HepG2 (cell line): ENCODE measurements around the gene HECTD4. TPM values are rescaled to one million over a fixed set of nuclear protein-coding genes. Genes with fewer than 3 reads are reported as not detected.

ENCODE experiments used
- ATAC-seq: fragments of 200-7000 bp; cut with Tn5 transposase; 3 replicates; pipeline ENCODE4 v1.9.1; 2020; ENCODE audit warnings: mild to moderate bottlenecking, moderate library complexity
- BruUV-seq: library from RNA; stranded (reverse); fragments of 400-500 nt; replicated peaks from 2 replicates; lab custom pipeline; 2021; lab: Mats Ljungman, UMichigan
- CTCF ChIA-PET: fragments of 300-600 bp; formaldehyde crosslinking; extraction: SDS; loops from one replicate; lab custom pipeline; 2021; ENCODE audit warnings: low total read pairs, inconsistent platforms, low intra/inter-chr PET ratio; lab: Yijun Ruan, JAX
- POLR2A ChIA-PET: fragments of 350-600 bp; sonication (Branson Sonifier 250); formaldehyde crosslinking; loops from one replicate; lab custom pipeline; 2020; ENCODE audit warnings: antibody characterized with exemption, inconsistent platforms; lab: Yijun Ruan, JAX
- DNase-seq: peaks from one replicate; pipeline ENCODE4 v3.0.0-alpha.2; 2015; ENCODE audit warnings: low spot score
- FAIRE-seq: peaks from 3 replicates; lab custom pipeline; 2011; peaks lifted over from hg19 to GRCh38; lab: Jason Lieb, UNC
- H2AFZ ChIP-seq: one replicate; pipeline ENCODE4 v1.6.1; 2011; ENCODE audit warnings: low read length, inconsistent platforms
- H3K27ac ChIP-seq: fragments of 300-600 bp; 3 replicates; pipeline ENCODE4 v1.8.0; 2011; ENCODE audit warnings: mixed run types, mild to moderate bottlenecking, mixed read lengths, low read length, inconsistent platforms; ENCODE audit not compliant: insufficient read depth; ENCODE audit errors: extremely low read length
- H3K27me3 ChIP-seq, 2 experiments: fragments of 200-600 bp in 1 of 2; 2 replicates in 1 of 2; 3 replicates in 1 of 2; pipeline versions ENCODE4 v1.6.0 to v1.8.0; 2011; ENCODE audit warnings: low read length in 2 of 2, mild to moderate bottlenecking in 2 of 2, moderate library complexity in 2 of 2, inconsistent platforms in 1 of 2; ENCODE audit not compliant: insufficient read depth in 2 of 2, control insufficient read depth in 1 of 2
- H3K36me3 ChIP-seq, 2 experiments: fragments of 200-600 bp in 1 of 2; replicated peaks in 1 of 2; 2 replicates in 1 of 2; 3 replicates in 1 of 2; pipeline versions ENCODE4 v1.5.1 to v1.8.0; 2011; ENCODE audit warnings: low read length in 2 of 2, inconsistent platforms in 1 of 2; ENCODE audit not compliant: insufficient read depth in 2 of 2, control insufficient read depth in 1 of 2
- H3K4me1 ChIP-seq: 2 replicates; pipeline ENCODE4 v1.5.1; 2012; ENCODE audit warnings: low read length, inconsistent platforms; ENCODE audit not compliant: insufficient read depth
- H3K4me2 ChIP-seq: 2 replicates; pipeline ENCODE4 v1.6.0; 2011; ENCODE audit warnings: low read depth, low read length, inconsistent platforms
- H3K4me3 ChIP-seq, 3 experiments: fragments of 200-600 bp in 1 of 3; sonication (generic), shearing (Covaris generic) in 1 of 3; replicated peaks in 1 of 3; 2 replicates each; pipeline ENCODE4 v1.5.1; 2011 to 2016; ENCODE audit warnings: low read length in 3 of 3, inconsistent platforms in 2 of 3, low read depth in 2 of 3, mild to moderate bottlenecking in 2 of 3, control low read depth in 1 of 3, mixed read lengths in 1 of 3; ENCODE audit not compliant: insufficient read depth in 1 of 3
- H3K79me2 ChIP-seq: one replicate; pipeline ENCODE4 v1.6.1; 2011; ENCODE audit warnings: low read length, inconsistent platforms; ENCODE audit not compliant: insufficient read depth
- H3K9ac ChIP-seq: 2 replicates; pipeline ENCODE4 v1.6.0; 2011; ENCODE audit warnings: mild to moderate bottlenecking, low read depth, low read length, inconsistent platforms; ENCODE audit not compliant: insufficient read depth
- H3K9me3 ChIP-seq: 2 replicates; pipeline ENCODE4 v1.5.1; 2012; ENCODE audit warnings: mild to moderate bottlenecking, low read length
- H4K20me1 ChIP-seq: 2 replicates; pipeline ENCODE4 v1.6.0; 2011; ENCODE audit warnings: inconsistent platforms, mild to moderate bottlenecking, low read length, moderate library complexity; ENCODE audit not compliant: insufficient read depth
- ATF7-NPFF ChIP-seq: sonication (generic); formaldehyde crosslinking; IDR thresholded peaks from 2 replicates; pipeline ENCODE4 v1.8.1; 2023; ENCODE audit warnings: mild to moderate bottlenecking, low read depth, missing genetic modification reagents, moderate library complexity
- ELF3 ChIP-seq: IDR thresholded peaks from 2 replicates; pipeline ENCODE4 v1.6.1; 2016; ENCODE audit warnings: missing genetic modification reagents, missing compliant biosample characterization
- HIVEP1 ChIP-seq: sonication (generic); formaldehyde crosslinking; IDR thresholded peaks from 2 replicates; pipeline ENCODE4 v1.4.0; 2020; ENCODE audit warnings: mild to moderate bottlenecking, missing genetic modification reagents
- HNRNPK ChIP-seq: fragments of 200-400 bp; formaldehyde crosslinking; IDR thresholded peaks from 2 replicates; pipeline ENCODE4 v1.6.1; 2018; ENCODE audit warnings: low read length, low read depth, moderate library complexity, mild to moderate bottlenecking; ENCODE audit not compliant: poor library complexity, severe bottlenecking
- IKZF4 ChIP-seq: sonication (generic); formaldehyde crosslinking; IDR thresholded peaks from 2 replicates; pipeline ENCODE4 v1.5.1; 2020; ENCODE audit warnings: borderline replicate concordance, mild to moderate bottlenecking, low read depth, missing genetic modification reagents; ENCODE audit errors: not compliant biosample characterization
- RAD21 ChIP-seq: fragments of 450-650 bp; formaldehyde crosslinking; IDR thresholded peaks from 2 replicates; pipeline ENCODE4 v1.5.0; 2020; ENCODE audit warnings: mild to moderate bottlenecking
- RARG ChIP-seq: sonication (generic); formaldehyde crosslinking; IDR thresholded peaks from 2 replicates; pipeline ENCODE4 v1.4.0; 2020; ENCODE audit warnings: low read depth, mild to moderate bottlenecking, missing genetic modification reagents
- SP140L ChIP-seq: sonication (generic); formaldehyde crosslinking; IDR thresholded peaks from 2 replicates; pipeline ENCODE4 v1.4.0; 2020; ENCODE audit warnings: missing genetic modification reagents, borderline replicate concordance
- SYNCRIP ChIP-seq: fragments of 200-400 bp; formaldehyde crosslinking; IDR thresholded peaks from 2 replicates; pipeline ENCODE4 v1.6.1; 2018; ENCODE audit warnings: mild to moderate bottlenecking, low read depth, low read length; ENCODE audit not compliant: insufficient read depth
- ZFAT ChIP-seq: sonication (generic); formaldehyde crosslinking; conservative IDR thresholded peaks from 2 replicates; pipeline ENCODE4 v1.8.1; 2023; ENCODE audit warnings: missing genetic modification reagents, inconsistent platforms
- ZNF24 ChIP-seq: fragments of 450-650 bp; IDR thresholded peaks from 2 replicates; pipeline ENCODE4 v1.6.1; 2017; ENCODE audit warnings: antibody characterized with exemption, mild to moderate bottlenecking
- ZNF382 ChIP-seq: sonication (generic); formaldehyde crosslinking; IDR thresholded peaks from 2 replicates; pipeline ENCODE4 v1.5.0; 2020; ENCODE audit warnings: missing genetic modification reagents, mild to moderate bottlenecking, borderline replicate concordance
- ZNF557 ChIP-seq: sonication (generic); formaldehyde crosslinking; IDR thresholded peaks from 2 replicates; pipeline ENCODE4 v1.4.0; 2020; ENCODE audit warnings: missing genetic modification reagents
- ZNF629 ChIP-seq: sonication (generic); formaldehyde crosslinking; conservative IDR thresholded peaks from 2 replicates; pipeline ENCODE4 v1.5.0; 2020; ENCODE audit warnings: missing genetic modification reagents
- ZNF644 ChIP-seq: IDR thresholded peaks from 2 replicates; pipeline ENCODE4 v1.6.1; 2016; ENCODE audit warnings: low read depth
- ZNF766 ChIP-seq: sonication (generic); formaldehyde crosslinking; IDR thresholded peaks from 2 replicates; pipeline ENCODE4 v1.5.0; 2020; ENCODE audit warnings: missing genetic modification reagents, borderline replicate concordance
- ZNF841 ChIP-seq: sonication (generic); formaldehyde crosslinking; IDR thresholded peaks from 2 replicates; pipeline ENCODE4 v1.8.1; 2023; ENCODE audit warnings: missing genetic modification reagents, borderline replicate concordance
- WGBS: methylation state at CpG from one replicate; pipeline ENCODE4 v1.1.6; 2017; ENCODE audit warnings: low lambda C conversion rate; 5-methylcytosine and 5-hydroxymethylcytosine counted together
- in situ Hi-C: cut with HindIII; loops from 2 replicates; pipeline ENCODE4 v1.10.0; 2017; ENCODE audit warnings: low pct_unique_long_range_greater_than_20kb; ENCODE audit not compliant: extremely low pct_ligation_motif_present
- intact Hi-C: fragments of 100-400 bp; cut with micrococcal nuclease; formaldehyde crosslinking; loops from one replicate; pipeline ENCODE4 v1.10.0; 2022; ENCODE audit not compliant: unreplicated experiment
- polyA plus RNA-seq, 8 experiments: library from polyadenylated mRNA; depleted of rRNA in 3 of 8; stranded (reverse) in 7 of 8; unstranded in 1 of 8; fragments of >200 nt; fragmentation: Illumina TruSeq in 4 of 8; extraction: Trizol in 4 of 8; gene quantifications; 2 replicates each; pipeline versions ENCODE4 v1.2.1 to v1.2.3, GENCODE V29; 2011 to 2016; ENCODE audit warnings: low read depth in 4 of 8, missing spikeins in 1 of 8, mixed read lengths in 1 of 8; ENCODE audit not compliant: insufficient read depth in 1 of 8
- total RNA-seq, 5 experiments: library from RNA; depleted of rRNA; stranded (reverse); fragments of >200 nt; fragmentation: Illumina TruSeq; extraction: Trizol; gene quantifications; 2 replicates each; pipeline ENCODE4 v1.2.3, GENCODE V29; 2016; ENCODE audit warnings: low read depth in 1 of 5
- TF ChIP-seq, protein P1 (sequence below): IDR thresholded peaks from 2 replicates; pipeline ENCODE4 v1.6.1; 2016; ENCODE audit warnings: low read depth, control low read depth
- TF ChIP-seq, protein P2 (sequence below): sonication (generic); formaldehyde crosslinking; IDR thresholded peaks from 2 replicates; pipeline ENCODE4 v1.5.0; 2020; ENCODE audit warnings: missing genetic modification reagents
- TF ChIP-seq, protein P3 (sequence below): sonication (generic); formaldehyde crosslinking; IDR thresholded peaks from 2 replicates; pipeline ENCODE4 v1.4.0; 2020; ENCODE audit warnings: missing genetic modification reagents

HECTD4 gene
- total and polyA plus RNA-seq, 2 of the 13 experiments (the other 11 are each of a cell fraction or from before 2014, with no cell fraction given) = 9.0 to 11.4 TPM

DNA sequence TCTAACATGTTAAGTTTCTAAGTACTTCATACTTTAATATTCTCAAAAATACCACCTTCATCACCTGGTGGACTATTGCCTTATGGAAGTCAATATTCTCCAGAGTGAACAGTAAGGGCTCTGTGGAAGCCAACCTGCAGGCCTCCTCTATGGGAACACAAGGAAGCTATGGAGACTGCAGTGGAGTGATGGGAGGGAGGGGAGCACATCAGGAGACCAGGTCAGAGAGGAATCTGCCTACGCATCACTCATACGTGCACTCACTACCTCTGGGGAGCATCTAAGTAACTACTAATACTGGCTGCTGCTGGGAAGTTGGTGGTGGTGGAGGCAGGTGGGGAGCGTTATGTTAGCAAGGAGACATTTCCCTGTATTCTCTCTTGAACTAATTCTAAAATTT, 19.9 kb downstream of the HECTD4 start:
- Histone ChIP-seq H4K20me1 (peaks cover 11% of the 10 kb centered on the region; the same call in 1 of the 2 replicates), H3K9me3 (no peaks in the 10 kb centered on the region), H3K4me1 (peaks cover 14% of the 10 kb centered on the region), H3K36me3 (no peaks in the 10 kb centered on the region; a peak in 1 of 5 replicates), H3K9ac (no peak overlapping the region), H3K27ac (no peak overlapping the region), H3K4me3 (no peak overlapping the region), H2AFZ (no peak overlapping the region), H3K79me2 (peaks cover 2% of the 10 kb centered on the region), H3K27me3 (no peaks in the 10 kb centered on the region; a peak in 1 of 5 replicates), H3K4me2 (no peak overlapping the region)
- TF ChIP-seq ZNF382 (CRISPR knock-in tag) = no peak
- TF ChIP-seq ZNF841 (CRISPR knock-in tag) = no peak
- TF ChIP-seq HNRNPK = no peak
- no peak for TF ChIP-seq ATF7-NPFF (CRISPR knock-in tag)
- no peak for TF ChIP-seq ZNF557 (CRISPR knock-in tag)
- no peak for TF ChIP-seq SP140L
- no peak for TF ChIP-seq RARG (CRISPR knock-in tag)
- TF ChIP-seq IKZF4 (CRISPR knock-in tag) = no peak
- no peak for TF ChIP-seq ZNF24
- no peak for TF ChIP-seq ELF3 (CRISPR knock-in tag)
- TF ChIP-seq HIVEP1 (CRISPR knock-in tag) = no peak
- no peak for TF ChIP-seq ZFAT (CRISPR knock-in tag)
- TF ChIP-seq ZNF629 = no peak
- no peak for TF ChIP-seq ZNF644 (CRISPR knock-in tag)
- TF ChIP-seq, protein P1, sequence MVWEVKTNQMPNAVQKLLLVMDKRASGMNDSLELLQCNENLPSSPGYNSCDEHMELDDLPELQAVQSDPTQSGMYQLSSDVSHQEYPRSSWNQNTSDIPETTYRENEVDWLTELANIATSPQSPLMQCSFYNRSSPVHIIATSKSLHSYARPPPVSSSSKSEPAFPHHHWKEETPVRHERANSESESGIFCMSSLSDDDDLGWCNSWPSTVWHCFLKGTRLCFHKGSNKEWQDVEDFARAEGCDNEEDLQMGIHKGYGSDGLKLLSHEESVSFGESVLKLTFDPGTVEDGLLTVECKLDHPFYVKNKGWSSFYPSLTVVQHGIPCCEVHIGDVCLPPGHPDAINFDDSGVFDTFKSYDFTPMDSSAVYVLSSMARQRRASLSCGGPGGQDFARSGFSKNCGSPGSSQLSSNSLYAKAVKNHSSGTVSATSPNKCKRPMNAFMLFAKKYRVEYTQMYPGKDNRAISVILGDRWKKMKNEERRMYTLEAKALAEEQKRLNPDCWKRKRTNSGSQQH (CRISPR knock-in tag) = no peak
- no peak for TF ChIP-seq ZNF766 (CRISPR knock-in tag)
- TF ChIP-seq SYNCRIP = no peak
- TF ChIP-seq, protein P2, sequence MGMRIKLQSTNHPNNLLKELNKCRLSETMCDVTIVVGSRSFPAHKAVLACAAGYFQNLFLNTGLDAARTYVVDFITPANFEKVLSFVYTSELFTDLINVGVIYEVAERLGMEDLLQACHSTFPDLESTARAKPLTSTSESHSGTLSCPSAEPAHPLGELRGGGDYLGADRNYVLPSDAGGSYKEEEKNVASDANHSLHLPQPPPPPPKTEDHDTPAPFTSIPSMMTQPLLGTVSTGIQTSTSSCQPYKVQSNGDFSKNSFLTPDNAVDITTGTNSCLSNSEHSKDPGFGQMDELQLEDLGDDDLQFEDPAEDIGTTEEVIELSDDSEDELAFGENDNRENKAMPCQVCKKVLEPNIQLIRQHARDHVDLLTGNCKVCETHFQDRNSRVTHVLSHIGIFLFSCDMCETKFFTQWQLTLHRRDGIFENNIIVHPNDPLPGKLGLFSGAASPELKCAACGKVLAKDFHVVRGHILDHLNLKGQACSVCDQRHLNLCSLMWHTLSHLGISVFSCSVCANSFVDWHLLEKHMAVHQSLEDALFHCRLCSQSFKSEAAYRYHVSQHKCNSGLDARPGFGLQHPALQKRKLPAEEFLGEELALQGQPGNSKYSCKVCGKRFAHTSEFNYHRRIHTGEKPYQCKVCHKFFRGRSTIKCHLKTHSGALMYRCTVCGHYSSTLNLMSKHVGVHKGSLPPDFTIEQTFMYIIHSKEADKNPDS (CRISPR knock-in tag) = no peak
- no peak for TF ChIP-seq RAD21
- TF ChIP-seq, protein P3, sequence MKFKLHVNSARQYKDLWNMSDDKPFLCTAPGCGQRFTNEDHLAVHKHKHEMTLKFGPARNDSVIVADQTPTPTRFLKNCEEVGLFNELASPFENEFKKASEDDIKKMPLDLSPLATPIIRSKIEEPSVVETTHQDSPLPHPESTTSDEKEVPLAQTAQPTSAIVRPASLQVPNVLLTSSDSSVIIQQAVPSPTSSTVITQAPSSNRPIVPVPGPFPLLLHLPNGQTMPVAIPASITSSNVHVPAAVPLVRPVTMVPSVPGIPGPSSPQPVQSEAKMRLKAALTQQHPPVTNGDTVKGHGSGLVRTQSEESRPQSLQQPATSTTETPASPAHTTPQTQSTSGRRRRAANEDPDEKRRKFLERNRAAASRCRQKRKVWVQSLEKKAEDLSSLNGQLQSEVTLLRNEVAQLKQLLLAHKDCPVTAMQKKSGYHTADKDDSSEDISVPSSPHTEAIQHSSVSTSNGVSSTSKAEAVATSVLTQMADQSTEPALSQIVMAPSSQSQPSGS (CRISPR knock-in tag) = no peak
- FAIRE-seq (no peak), ATAC-seq (peak; percentile 54), DNase-seq (no peak)
- intact Hi-C loops (no loop called here), in situ Hi-C loops (no loop called here)
- 93% methylated on average over 3 of the region's 3 CpGs for WGBS
- ChIA-PET POLR2A (no interaction called here), CTCF (no interaction called here)
- no TSS peak for BruUV-seq
